Pancreas (tissue), 10 donors: ENCODE measurements around the gene GPNMB. TPM values are rescaled to one million over a fixed set of nuclear protein-coding genes. Genes with fewer than 3 reads are reported as not detected.

ENCODE experiments used
- ATAC-seq, 4 donors: fragments of 200-7000 bp; cut with Tn5 transposase; one replicate each; pipeline versions ENCODE4 v1.8.0 to v1.9.1; 2020; ENCODE audit warnings: mild to moderate bottlenecking in 4 of 4, moderate library complexity in 4 of 4
- DNase-seq, 6 donors: peaks; one replicate each; pipeline ENCODE4 v3.0.0-alpha.2; 2020
- FAIRE-seq: peaks from 2 replicates; lab custom pipeline; 2012; peaks lifted over from hg19 to GRCh38; lab: Jason Lieb, UNC
- H3K27ac ChIP-seq, 4 donors: fragments of 200-600 bp; sonication (generic); 1 replicate in 3 of 4; 2 replicates in 1 of 4; pipeline versions ENCODE4 v1.5.0 to v1.8.0; 2020
- H3K27me3 ChIP-seq, 4 donors: fragments of 200-600 bp; one replicate each; pipeline ENCODE4 v1.8.0; 2021
- H3K36me3 ChIP-seq, 3 donors: fragments of 200-600 bp; sonication (generic) in 1 of 3; one replicate each; pipeline versions ENCODE4 v1.5.0 to v1.8.0; 2020 to 2021
- H3K4me1 ChIP-seq, 3 donors: fragments of 200-600 bp; one replicate each; pipeline ENCODE4 v1.8.0; 2021
- H3K4me3 ChIP-seq, 4 donors: fragments of 200-600 bp; sonication (generic) in 2 of 4; one replicate each; pipeline versions ENCODE4 v1.5.0 to v1.8.0; 2020 to 2021
- H3K9me3 ChIP-seq, 4 donors: fragments of 200-600 bp; one replicate each; pipeline ENCODE4 v1.8.0; 2021
- CTCF ChIP-seq, 4 donors: fragments of 200-600 bp; sonication (generic) in 3 of 4; IDR thresholded peaks; one replicate each; pipeline versions ENCODE4 v1.5.0 to v1.8.0; 2021; ENCODE audit warnings: antibody characterized with exemption in 4 of 4
- WGBS, 2 donors: extraction: QIAGEN DNeasy Blood & Tissue Kit; methylation state at CpG; one replicate each; pipeline ENCODE4 v1.1.7; 2013; 5-methylcytosine and 5-hydroxymethylcytosine counted together
- intact Hi-C, 3 donors: fragments of 100-400 bp; cut with DNase I; formaldehyde crosslinking; loops; one replicate each; pipeline versions ENCODE4 v1.11.1 to v1.14.2; 2022
- polyA plus RNA-seq, 2 donors: library from polyadenylated mRNA; stranded (reverse); fragments of 200-250 nt; gene quantifications; one replicate each; pipeline ENCODE4 v1.2.3, GENCODE V29; 2013
- total RNA-seq, 6 donors: library from RNA; stranded (reverse); fragmentation: NEBNext Ultra II Directional in 4 of 6; extraction: Animal tissue kit (Norgen Biotek cat#: 25700) in 4 of 6; gene quantifications; one replicate each; pipeline versions ENCODE4 v1.2.1 to v1.2.4, GENCODE V29; 2021 to 2023
- donor health status: healthy with polysubstance abuse.
- donor health status: DM: no; HTN: no; CAD: no; lungs with moderate emphysema.
- donor health status: DM: no; HTN: no; CAD: no.
- donor health status: control.
- donor health status: control.
- donor health status: Bipolar disorder and iron deficiency.
- donor health status: DM: yes; HTN: yes; CAD: no.
- donor health status: DM: no; HTN: no; CAD: no.
- donor health status: DM: no; HTN: no; CAD: no.
- donor health status: DM: yes; HTN: yes; CAD: no.

The GPNMB gene
- total and polyA plus RNA-seq, 8 donors = 1.9 to 104 (median 5.0) TPM

GRCh38 chr7:23211589-23211988 lies 35.0 kb upstream of the GPNMB start:
- ATAC-seq (peak in 2 of 4 donors; percentile 13 to 54), DNase-seq (no peak), FAIRE-seq (no peak)
- no peaks in the 10 kb centered on the region for H3K4me1 ChIP-seq
- intact Hi-C loops = no loop called here
- WGBS, 2 donors = 39 to 43% methylated on average over 11 of the region's 11 CpGs
- H3K4me3 ChIP-seq = no peak overlapping the region
- no peaks in the 10 kb centered on the region for H3K27me3 ChIP-seq
- H3K9me3 ChIP-seq = no peaks in the 10 kb centered on the region
- no peaks in the 10 kb centered on the region for H3K36me3 ChIP-seq
- no peak overlapping the region for H3K27ac ChIP-seq
- no peak for TF ChIP-seq CTCF (IDR thresholded peaks at IDR 0.05)

- Histone ChIP-seq H3K36me3 (no peaks in the 10 kb centered on the region), H3K27ac (no peak overlapping the region), H3K9me3 (no peaks in the 10 kb centered on the region), H3K27me3 (no peaks in the 10 kb centered on the region), H3K4me1 (no peaks in the 10 kb centered on the region), H3K4me3 (no peak overlapping the region)
- ATAC-seq = no peak
- no peak for FAIRE-seq
- intact Hi-C loops = no loop called here
- no peak for TF ChIP-seq CTCF (IDR thresholded peaks at IDR 0.05)
- DNase-seq = no peak
- 81 to 94% methylated on average over 2 of the region's 2 CpGs for WGBS, 2 donors
Measured at GRCh38 chr7:23212395-23212794, 34.2 kb upstream of the GPNMB start.

GRCh38 chr7:23212841-23213240 lies 33.7 kb upstream of the GPNMB start:
- no peaks in the 10 kb centered on the region for H3K27me3 ChIP-seq
- FAIRE-seq (no peak), DNase-seq (no peak), ATAC-seq (peak in 1 of 4 donors; percentile 28)
- H3K4me3 ChIP-seq = no peak overlapping the region
- H3K4me1 ChIP-seq = no peaks in the 10 kb centered on the region
- WGBS, 2 donors = 74 to 85% methylated on average over 4 of the region's 4 CpGs
- no peaks in the 10 kb centered on the region for H3K9me3 ChIP-seq
- H3K27ac ChIP-seq = no peak overlapping the region
- no peaks in the 10 kb centered on the region for H3K36me3 ChIP-seq
- intact Hi-C loops = no loop called here
- no peak for TF ChIP-seq CTCF (IDR thresholded peaks at IDR 0.05)

DNA sequence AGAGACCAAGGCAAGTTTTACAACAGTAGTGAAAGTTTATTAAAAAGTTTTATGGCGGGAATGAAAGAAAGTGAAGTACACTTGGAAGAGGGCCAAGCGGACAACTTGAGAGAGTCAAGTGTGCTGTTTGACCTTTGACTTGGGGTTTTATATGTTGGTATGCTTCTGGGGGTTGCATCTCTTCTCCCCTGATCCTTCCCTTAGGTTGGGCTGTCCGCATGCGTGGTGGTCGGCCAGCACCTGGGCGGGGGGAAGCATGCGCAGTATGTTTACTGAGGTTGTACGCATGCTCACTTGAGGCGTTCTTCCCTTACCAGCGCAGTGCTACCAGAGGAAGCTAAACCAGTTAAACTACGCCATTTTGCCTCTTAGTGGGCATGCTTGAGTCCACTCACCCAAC lies 32.8 kb upstream of the GPNMB start:
- intact Hi-C loops = no loop called here
- 96 to 99% methylated on average over 11 of the region's 11 CpGs for WGBS, 2 donors
- TF ChIP-seq CTCF (IDR thresholded peaks at IDR 0.05) = no peak
- Histone ChIP-seq H3K4me3 (no peak overlapping the region), H3K4me1 (no peaks in the 10 kb centered on the region), H3K36me3 (no peaks in the 10 kb centered on the region), H3K27me3 (no peaks in the 10 kb centered on the region), H3K9me3 (no peaks in the 10 kb centered on the region), H3K27ac (no peak overlapping the region)
- DNase-seq (no peak), ATAC-seq (no peak), FAIRE-seq (no peak)

DNA sequence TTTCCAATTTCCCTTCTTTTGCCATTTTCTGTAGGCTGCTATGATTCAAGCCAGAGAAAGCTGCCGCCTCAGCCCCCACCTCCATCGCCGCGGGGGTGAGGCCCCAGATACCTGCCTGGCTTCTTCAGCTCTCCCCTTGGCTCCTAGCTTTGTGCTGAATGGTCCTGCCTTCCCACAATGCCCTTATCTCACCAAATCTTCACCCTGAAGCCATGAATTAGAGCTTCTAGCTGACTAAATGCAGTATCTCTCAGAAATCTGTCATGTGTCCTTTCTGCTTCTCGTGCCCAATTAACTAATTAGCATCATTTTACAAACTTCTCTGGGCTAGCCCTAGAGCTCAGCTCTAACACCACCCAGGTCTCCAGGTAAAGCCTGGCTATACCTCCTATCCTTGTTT lies 32.2 kb upstream of the GPNMB start:
- DNase-seq = no peak
- Histone ChIP-seq H3K27me3 (no peaks in the 10 kb centered on the region), H3K27ac (no peak overlapping the region), H3K36me3 (no peaks in the 10 kb centered on the region), H3K4me1 (no peaks in the 10 kb centered on the region), H3K4me3 (no peak overlapping the region), H3K9me3 (no peaks in the 10 kb centered on the region)
- TF ChIP-seq CTCF (IDR thresholded peaks at IDR 0.05) = no peak
- no peak for FAIRE-seq
- intact Hi-C loops = no loop called here
- no peak for ATAC-seq
- WGBS, 2 donors = 83 to 88% methylated on average over 5 of the region's 5 CpGs
